GM18858 (cell line): Measurements from ENCODE around the gene POLR1B.
"Not testable (repeated sequence)": the region's sequence is repeated elsewhere in the genome, so short reads cannot be mapped to it uniquely, and the experiment has no call there.

ENCODE experiments used
- ATAC-seq: cut with Tn5 transposase; IDR thresholded peaks from one replicate; pipeline ENCODE4 v1.9.1; 2021; ENCODE audit not compliant: unreplicated experiment

Gene POLR1B

GRCh38 chr2:112542123-112542983 lies at the start of gene POLR1B:
Gene POLR1B, plus strand, starts transcription at chr2:112542465. Its CDS starts 30 bp downstream, at chr2:112542495.
- ATAC-seq: peak; percentile 66

DNA sequence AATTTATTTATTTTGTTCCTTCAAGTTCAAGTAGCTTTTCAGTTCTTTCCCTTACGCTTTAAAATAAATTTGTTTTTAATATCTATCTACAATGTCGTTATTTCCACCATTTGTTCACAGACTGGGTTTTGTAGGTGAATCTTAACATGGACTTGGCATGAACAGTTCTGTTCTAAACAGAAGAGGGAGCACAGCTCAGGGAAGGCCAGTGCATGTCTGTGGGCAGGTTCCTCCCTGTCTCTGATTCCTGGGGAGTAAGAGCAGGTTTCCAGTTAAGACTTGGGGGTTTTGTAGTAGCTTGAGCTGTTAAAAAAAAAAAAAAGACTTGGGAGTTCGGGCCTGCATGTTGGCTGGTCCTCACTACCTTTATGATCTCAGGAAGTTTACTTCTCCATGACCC lies 49.2 kb upstream of the POLR1B start:
- ATAC-seq: no peak

GRCh38 chr2:112493858-112494648 lies 48.2 kb upstream of the POLR1B start:
- ATAC-seq: no peak

- ATAC-seq: no peak
Observed at GRCh38 chr2:112494828-112495227, 47.4 kb upstream of the POLR1B start.

DNA sequence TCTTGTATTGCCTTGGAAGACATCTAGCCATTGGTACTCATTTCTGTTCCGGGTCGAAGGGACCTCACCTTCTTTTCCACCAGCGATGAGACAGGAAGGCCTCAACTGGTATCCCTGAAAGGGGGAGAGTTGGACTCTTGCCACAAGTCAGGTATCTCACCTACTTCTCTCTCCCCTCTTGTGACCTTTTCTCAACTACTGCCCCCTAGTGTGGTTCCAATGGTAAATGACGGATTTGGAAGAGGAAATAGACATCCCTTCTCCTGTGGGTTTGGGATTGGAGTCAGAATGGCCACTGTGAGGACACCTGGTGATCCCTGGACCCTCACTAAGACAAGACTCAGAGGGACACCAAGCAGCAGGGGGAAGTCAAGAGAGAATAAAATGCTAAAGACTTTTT lies 46.4 kb upstream of the POLR1B start:
- not testable (repeated sequence) for ATAC-seq

- not testable (repeated sequence) for ATAC-seq
Observed at GRCh38 chr2:112500850-112501484, 41.3 kb upstream of the POLR1B start.

DNA sequence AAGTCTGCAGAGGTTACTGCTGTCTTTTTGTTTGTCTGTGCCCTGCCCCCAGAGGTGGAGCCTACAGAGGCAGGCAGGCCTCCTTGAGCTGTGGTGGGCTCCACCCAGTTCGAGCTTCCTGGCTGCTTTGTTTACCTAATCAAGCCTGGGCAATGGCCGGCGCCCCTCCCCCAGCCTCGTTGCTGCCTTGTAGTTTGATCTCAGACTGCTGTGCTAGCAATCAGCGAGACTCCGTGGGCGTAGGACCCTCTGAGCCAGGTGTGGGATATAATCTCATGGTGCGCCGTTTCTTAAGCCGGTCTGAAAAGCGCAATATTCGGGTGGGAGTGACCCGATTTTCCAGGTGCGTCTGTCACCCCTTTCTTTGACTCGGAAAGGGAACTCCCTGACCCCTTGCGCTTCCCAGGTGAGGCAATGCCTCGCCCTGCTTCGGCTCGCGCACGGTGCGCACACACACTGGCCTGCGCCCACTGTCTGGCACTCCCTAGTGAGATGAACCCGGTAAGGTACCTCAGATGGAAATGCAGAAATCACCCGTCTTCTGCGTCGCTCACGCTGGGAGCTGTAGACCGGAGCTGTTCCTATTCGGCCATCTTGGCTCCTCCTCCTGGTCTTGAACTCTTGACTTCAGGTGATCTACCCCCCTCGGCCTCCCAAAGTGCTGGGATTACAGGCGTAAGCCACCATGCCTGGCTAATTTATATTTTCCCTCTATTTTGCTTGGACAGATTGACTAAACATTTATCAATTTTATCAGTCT lies 32.8 kb upstream of the POLR1B start:
- not testable (repeated sequence) for ATAC-seq

GRCh38 chr2:112516801-112517200 lies 25.5 kb upstream of the POLR1B start:
- ATAC-seq: no peak

- no peak for ATAC-seq
Observed at GRCh38 chr2:112518807-112519206, 23.5 kb upstream of the POLR1B start.

GRCh38 chr2:112519506-112519905 lies 22.8 kb upstream of the POLR1B start:
- ATAC-seq: no peak

DNA sequence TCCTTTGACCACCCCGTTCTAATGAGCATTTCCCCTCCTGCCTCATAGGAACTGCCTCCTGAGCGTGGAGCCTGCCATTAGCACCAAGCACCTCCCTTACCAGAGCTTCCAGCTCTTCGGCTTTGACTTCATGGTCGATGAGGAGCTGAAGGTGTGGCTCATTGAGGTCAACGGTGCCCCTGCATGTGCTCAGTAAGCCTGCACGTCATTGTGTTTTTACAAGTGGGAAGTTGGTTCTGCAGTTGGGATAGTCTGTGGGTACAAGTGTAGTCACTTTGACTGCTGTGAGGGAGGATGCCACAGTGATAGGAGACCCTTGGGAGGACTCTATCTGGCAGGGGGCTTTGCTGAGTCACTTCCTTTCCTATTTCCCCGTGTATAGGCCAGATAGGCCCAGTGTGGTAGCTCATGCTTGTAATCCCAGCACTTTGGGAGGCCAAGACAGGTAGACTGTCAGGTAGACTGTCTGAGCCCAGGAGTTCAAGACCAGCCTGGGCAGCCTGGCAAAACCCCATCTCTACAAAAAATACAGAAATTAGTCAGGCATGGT lies 22.0 kb upstream of the POLR1B start:
- ATAC-seq: no peak

- no peak for ATAC-seq
Observed at GRCh38 chr2:112523291-112523777, 18.9 kb upstream of the POLR1B start.

- ATAC-seq: not testable (repeated sequence)
Observed at GRCh38 chr2:112524276-112524675, 18.0 kb upstream of the POLR1B start.

GRCh38 chr2:112528541-112528940 lies 13.7 kb upstream of the POLR1B start:
- ATAC-seq: no peak

DNA sequence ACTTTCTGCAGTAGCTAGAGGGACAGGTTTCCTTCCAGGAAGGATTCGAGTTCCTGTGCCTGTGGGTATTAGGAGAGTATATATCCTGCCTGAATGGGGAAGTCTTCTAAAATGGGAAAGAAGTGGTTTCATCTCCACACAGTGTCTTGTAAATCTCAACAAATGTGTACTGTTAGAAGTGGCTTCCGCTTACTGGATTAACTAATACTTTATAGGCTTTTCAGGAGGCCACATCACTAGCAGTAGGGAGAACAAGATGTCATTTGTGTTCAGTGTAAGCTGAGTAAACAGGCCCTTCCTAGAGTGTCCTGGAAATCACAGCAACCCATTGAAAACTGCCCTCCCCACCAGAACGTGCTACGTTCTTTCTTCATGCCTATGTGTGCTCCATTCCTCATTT lies 12.5 kb upstream of the POLR1B start:
- ATAC-seq: no peak

GRCh38 chr2:112530728-112531127 lies 11.5 kb upstream of the POLR1B start:
- no peak for ATAC-seq

GRCh38 chr2:112534826-112535225 lies 7.4 kb upstream of the POLR1B start:
- no peak for ATAC-seq

GRCh38 chr2:112536665-112537064 lies 5.6 kb upstream of the POLR1B start:
- ATAC-seq: not testable (repeated sequence)

- no peak for ATAC-seq
Observed at GRCh38 chr2:112539306-112539705, 3.0 kb upstream of the POLR1B start.

DNA sequence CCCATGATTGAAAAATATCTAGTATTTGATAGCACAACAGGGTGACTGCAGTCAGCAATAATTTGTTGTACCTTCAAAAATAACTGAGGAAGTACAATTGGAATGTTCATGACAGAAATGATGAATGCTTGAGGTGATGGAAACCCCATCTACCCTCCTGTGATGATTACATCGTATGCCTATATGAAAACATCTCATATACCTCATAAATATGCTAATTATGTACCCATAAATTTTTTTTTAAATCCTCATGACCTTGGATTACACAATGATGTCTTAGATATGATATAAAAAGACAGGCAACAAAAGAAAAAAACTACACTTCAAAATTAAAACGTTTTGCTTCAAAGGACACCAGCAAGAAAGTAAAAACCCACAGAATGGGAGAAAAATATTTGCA lies 1.4 kb upstream of the POLR1B start:
- no peak for ATAC-seq
